Renal pelvis (tissue), 4 donors: ENCODE data around the gene PLXNC1. TPM values are rescaled to one million over a fixed set of nuclear protein-coding genes. Genes with fewer than 3 reads are reported as not detected.

Source experiments
- DNase-seq: peaks from one replicate; pipeline ENCODE4 v3.0.0-alpha.2; 2013
- polyA plus RNA-seq, 3 donors: library from polyadenylated mRNA; unstranded; fragments of 120-200 nt; gene quantifications; one replicate each; pipeline ENCODE4 v1.2.1, GENCODE V29; 2013; ENCODE audit not compliant: insufficient read length in 3 of 3

Gene PLXNC1
- polyA plus RNA-seq, 3 donors: 6.8 to 7.8 (median 7.1) TPM

DNA sequence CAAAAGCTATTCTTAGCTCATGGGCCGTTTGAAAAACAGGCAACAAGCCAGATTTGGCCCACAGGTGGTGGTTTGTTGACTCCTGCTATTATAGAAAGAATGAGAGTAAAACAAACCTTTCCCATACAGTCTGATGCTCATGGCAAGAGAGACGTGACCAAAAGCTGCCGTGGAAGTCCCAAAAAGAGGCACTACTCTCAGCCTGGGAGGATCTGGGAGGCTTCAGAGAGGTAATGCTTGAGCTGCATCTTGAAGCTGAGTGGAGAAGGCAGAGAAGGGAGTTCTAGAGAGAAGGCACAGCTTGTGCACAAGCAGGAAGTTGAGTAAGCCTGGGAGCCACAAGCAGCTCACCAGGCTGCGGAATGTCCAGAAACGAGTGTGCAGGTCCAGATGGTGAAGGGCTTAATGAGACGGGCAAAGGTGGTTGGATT is 9.6 kb downstream of the PLXNC1 start:
- DNase-seq: no peak

DNA sequence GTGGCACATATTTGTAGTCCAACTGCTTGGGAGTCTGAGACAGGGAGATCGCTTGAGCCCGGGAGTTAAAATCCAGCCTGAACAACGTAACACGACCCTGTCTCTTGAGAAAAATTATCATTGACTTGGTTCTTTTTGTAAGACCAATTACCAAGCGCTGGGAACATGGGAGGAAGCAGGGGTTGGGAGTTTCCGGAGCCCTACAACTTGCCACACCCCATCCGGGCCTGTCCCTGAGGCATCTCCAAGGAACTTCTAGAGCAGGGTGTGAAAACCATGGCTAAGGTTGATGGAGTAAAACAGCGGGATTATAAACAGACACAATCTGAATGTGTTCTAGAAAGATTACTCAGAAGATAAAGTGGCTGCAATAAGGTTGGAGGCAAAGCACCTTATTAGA is 10.3 kb downstream of the PLXNC1 start:
- no peak for DNase-seq

DNA sequence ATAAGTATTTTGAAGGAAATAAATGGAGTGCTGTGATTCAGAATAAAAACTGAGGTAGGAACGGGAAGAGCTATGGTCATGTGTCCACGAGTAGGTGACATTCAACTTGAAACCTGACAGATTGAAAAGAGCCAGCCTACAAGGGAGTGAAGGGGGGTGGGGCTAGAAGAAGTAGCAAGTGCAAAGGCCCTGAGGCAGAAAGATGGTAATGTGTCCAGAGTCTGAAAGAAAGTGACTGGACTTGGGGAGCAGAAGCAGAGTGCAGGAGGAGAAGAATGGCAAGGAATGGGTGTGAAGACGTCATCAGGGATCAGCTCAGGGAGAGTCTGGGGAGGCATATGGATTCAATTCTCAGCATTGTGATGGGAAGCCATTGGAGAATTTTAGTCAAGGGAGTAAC is 13.7 kb downstream of the PLXNC1 start:
- DNase-seq: no peak

DNA sequence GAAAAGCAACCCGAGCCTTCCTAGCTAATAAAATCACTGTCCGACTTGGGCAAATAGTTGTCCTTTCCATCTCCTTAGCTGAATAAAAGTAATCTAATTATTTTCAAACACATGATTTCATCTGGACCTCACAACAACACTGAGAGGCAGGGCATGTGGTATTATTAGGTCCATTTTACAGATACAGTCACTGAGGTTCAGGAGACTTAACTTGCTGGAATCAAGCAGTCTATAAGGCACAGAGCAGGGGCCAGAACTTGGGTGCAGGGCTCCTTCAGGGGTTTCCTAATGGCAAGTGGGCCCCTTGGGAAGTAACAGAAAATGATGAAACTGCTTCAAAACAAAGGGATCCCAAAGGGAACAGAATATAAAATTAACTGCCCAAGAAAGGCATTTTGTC is 15.5 kb downstream of the PLXNC1 start:
- DNase-seq: no peak

DNA sequence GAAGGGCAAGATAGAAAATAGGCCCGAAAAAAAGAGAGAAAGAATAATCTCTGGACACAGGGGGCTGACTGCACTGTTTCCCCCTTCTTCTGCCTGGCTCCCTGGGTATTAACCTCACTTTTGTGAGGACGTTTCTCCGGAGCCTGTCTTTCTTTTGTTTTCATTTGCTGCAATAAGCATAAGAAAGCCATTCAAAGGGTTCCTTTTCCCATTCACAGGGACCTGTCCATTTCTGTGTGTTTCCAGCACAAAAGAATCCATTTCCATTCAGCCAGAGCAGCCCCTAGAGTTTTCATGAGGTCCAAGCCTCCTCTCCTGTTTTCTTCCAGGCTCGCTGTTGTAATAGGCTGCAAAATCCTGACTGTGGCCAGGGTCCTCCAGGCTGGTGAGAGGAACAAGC is 16.8 kb downstream of the PLXNC1 start:
- DNase-seq: no peak

DNA sequence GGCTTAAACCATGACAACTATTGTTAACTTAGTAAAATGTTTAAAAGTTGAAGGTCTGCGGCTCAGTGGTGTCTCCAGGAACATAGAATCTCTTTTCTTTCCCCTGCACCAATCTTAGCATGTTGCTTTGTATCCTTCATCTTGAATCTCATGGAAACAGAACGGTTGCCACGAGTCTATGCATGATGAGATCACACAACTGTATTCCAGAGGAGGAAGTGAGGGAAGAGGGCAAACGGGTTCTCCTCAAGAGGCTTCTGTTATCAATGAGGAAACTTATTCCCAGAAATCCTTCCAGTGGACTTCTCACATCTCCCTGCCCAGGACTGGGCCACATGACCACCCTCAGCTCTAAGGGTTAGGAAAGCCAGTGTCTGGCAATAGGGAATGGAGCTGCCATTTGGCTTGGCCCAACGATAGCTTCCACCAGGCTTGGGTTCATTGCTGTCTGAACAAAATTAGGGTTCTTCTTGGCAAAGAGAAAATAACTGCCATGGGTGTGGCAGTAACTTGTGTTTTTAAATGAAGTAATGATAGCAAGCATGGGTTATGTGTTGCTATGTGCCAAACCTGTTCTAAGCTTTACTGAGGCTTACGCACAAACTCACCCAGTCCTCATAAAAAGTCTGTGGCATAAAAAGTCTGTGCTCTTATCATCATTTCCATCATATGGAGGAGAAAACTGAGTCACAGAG is 17.4 kb downstream of the PLXNC1 start:
- DNase-seq: no peak

DNA sequence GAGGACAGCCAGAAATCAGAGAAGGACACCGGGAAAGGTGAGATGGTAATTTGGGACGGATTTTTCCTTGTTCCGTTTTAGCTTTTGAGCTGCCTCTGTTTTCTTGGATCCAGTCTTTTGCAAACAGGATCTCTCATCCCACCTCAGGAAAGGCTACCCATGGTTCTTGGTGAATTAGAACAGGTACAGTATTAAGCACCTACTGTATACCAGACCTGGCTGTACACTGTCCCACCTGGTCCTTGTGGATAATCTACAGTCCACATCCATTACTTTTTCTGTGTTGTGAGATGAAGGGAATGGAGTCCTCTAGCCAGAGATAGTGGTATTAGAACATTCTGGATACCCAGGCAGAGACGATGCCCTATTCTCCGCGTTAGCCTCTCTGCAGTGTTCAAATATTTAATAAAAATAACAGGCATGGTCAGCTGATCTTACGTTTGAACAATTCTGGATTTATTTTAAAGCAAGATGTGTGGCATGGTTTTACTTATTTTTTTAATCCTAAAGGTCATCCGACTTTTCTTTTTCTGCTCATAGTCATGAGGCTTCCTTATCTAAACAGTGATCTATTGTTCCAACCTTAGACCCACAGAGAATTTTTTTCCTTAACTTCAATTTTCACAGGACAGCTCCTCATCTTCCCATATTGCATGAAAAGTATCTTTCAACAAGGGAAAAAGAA is 18.8 kb downstream of the PLXNC1 start:
- DNase-seq: no peak

DNA sequence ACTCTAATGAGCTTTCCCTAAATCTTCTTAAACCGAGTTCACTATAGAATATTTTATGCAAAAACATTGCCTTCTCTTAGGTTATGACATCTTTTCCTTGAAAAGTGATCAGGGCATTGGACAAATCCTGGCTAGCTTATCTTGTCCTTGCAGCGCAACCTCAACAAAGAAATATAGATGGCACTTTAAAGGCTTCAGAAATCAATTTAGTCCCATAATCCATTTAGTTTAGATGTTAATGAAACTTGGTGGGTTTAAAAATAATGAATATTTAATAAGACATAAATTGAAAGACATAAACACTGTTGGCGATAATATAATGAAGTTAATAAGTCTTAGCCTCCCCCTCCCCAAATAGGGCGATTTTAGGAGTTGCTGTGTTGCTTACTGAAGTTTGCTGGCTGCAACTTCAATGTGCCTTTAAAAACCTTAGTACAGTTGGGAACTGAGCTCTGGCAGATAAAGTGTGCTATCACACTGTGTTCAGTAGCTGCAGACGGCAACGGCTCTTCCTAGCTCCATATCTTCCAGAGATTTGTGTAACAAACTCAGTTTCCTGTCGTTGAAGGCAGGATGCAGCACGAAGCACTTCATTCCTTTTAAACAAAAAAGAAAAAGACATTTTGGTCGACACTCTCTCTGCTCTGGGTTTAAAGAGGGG is 19.5 kb downstream of the PLXNC1 start:
- DNase-seq: no peak

DNA sequence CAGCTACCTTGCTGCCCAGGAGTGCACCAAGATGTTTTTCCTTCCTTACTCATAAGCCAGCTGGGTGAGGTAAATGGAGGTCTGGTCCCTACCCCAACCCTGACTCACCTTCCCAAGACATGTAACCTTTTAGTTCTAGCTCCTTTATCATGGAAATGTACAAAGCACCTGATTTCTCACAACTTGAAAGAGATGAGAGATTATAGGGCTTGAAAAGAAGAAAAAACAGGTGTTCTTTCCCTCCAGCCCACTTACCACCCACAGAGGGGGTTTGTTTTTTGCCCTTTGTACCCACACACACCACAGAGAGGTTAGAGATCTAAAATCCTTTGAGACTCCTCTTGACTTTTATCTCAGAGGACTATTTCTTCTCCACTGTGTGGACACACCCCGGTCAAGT is 21.1 kb downstream of the PLXNC1 start:
- DNase-seq: no peak

DNA sequence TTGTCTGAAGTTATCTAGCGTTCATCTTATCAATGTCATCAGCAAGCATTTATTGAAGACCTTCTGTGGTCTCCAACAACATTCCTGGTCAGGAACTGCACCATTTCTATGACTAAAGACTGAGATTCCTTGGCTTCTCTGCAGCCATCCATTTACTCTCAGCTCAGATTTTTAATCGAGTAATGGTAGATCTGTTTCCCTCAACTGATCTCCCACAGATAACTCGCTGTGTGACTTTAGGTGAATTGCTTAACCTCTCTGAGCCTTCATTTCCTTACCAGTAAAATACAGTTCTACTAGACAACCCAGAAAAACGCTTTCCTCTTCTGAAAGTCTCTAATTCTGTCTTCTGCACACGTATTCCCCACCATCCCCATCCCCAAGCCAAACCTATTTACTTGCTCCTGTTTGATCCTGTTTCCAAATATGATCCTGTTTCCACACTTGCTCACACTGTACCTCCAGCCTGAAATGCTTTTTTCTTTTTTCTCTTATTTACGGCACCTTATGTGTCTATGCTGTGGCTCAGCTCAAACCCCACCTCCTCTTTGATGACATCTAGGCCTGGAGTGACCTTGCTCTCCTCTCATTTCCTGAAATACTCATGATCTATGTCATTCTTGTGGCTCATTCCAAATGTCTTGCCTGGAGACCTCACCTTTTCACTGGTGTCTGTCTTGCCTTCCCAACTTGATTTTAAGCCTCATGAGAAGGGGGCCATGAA is 21.8 kb downstream of the PLXNC1 start:
- DNase-seq: no peak

DNA sequence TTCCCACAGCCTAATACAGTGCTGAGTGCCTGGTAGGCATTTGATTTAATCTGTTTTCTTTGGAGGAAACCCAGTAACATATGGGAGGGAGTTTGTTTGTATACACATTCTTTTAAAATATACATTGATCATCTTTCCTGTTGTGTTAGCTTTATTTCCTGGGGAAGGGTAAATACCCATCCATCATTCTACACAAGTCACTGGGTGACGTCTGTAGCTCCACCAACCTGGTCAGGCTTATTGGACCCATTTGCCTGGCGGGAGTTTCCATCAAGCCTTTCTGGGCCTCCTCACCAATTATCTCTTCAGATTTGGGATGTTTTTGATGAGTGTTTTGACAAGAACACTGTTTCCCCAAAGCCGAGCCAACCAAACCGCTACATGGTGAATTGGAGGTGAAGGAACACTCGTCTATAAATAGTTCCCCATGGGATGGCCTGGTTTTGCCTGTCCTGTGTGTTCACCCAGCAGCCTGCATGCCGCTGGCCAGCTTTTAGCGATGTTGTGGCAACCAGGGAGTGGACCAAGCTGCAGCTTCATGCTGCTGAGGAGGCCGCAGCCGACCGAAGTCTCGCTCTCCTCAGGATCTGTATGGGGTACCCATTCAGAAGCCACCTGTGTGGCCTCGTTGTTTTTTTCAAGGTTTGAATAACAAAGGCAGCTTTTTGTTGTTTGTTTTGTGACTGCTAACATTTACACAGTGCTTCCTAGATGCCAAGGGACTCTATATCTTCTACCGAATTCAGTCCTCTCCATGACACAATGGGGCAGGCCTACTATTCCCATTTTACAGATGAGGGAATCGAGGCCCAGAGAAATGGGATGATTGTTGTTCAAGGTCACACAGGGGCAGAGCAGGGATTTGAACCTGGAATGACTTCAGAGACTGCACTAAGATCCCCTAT is 22.6 kb downstream of the PLXNC1 start:
- DNase-seq: no peak

DNA sequence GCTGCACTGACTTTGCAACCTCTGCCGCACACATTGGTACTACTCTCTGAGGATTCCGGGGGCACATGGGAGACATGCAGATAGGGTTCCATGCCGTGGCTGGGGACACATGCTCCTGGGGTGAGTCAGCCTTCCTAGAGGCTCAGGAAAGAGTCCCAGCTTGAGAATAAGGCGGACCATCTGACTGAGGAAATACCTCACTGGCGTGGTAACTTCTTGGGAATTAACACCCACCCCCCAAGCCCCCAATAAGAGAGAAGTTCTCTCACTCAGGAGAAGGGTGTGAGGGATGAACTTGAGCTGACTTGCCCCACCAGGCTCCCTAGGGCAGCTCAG is 23.2 kb downstream of the PLXNC1 start:
- no peak for DNase-seq

DNA sequence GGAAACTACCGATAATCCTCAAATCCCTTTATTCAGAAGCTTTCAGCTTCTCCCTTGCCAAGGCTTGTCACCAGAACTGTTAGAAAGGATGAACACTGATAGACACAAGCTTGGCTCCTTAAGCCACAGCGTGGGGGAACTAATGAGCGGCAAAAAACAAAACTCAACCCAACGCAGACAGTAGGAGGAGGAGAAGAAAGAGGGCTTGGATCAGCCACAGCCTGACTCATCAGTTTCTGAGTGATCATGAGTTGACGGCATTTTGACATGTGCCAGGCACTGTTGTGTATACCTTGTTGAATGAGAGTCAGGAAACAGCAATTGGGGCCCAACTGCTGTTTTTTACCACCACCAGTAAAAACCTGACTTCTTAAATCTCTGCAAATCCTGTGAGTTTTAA is 23.7 kb downstream of the PLXNC1 start:
- no peak for DNase-seq

DNA sequence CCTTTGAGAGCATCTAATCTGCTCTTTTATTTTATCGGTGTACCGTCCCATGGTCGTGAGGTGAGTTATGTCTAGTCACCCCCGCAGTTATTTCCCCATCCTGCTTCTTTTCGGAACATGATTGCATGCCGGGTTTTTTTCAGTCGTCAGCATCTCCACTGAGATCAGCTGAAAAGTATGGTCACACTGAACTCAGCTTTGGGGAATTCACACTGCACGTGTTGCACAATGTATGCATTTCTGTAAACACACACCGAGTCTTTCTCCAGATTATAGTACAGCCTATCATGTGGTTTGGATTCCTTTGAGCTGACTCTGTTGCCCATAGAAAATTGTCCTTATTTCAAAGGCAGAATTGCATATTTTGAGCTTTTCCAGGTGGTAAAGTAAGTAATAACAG is 24.6 kb downstream of the PLXNC1 start:
- no peak for DNase-seq

DNA sequence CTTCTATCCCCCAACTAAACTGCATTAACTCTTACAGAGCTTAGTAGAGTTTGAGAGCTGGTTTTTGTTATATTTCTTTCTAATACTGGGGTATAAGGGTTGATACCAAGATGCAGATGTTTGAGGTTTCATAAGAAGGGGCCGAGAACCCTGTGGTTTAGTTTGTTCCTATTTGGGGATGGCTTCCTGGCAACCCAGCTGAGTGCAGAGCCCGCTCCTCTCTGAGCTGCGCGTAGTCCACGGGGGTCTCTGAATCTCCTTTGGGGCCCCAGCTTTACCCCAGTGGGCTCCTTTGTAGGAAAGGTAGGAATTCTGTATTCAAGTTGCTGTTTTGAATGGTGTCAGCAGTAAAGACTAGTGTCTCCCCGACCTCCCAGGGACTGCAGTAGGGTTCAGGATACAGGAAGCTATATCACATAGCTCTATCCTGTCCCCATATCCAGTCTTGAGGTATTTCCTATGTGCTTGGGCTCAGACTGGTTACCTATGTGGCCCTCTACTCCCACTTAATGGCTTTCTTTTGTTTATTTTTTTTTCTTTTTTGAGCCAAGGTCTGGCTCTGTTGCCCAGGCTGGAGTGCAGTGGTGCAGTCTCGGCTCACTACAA is 25.4 kb downstream of the PLXNC1 start:
- DNase-seq: no peak

DNA sequence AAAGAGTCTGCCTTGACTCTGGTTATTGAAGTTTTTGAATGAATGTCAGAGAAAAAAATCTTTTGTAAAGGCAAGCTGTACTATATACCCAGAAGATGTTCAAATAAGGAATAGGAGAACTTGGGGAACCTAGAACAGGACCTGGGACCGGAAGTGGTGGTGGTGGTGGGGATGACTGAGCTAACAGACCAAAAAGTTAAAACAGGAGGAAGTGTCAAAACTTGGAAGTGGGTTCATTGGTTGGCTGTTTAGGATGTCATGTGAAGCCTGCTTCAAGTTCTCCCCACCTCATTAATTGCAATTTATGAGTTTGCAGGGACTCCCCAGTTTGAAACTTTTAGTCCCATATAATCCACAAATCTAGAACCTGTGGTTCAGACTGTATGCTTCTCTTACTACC is 26.2 kb downstream of the PLXNC1 start:
- no peak for DNase-seq

DNA sequence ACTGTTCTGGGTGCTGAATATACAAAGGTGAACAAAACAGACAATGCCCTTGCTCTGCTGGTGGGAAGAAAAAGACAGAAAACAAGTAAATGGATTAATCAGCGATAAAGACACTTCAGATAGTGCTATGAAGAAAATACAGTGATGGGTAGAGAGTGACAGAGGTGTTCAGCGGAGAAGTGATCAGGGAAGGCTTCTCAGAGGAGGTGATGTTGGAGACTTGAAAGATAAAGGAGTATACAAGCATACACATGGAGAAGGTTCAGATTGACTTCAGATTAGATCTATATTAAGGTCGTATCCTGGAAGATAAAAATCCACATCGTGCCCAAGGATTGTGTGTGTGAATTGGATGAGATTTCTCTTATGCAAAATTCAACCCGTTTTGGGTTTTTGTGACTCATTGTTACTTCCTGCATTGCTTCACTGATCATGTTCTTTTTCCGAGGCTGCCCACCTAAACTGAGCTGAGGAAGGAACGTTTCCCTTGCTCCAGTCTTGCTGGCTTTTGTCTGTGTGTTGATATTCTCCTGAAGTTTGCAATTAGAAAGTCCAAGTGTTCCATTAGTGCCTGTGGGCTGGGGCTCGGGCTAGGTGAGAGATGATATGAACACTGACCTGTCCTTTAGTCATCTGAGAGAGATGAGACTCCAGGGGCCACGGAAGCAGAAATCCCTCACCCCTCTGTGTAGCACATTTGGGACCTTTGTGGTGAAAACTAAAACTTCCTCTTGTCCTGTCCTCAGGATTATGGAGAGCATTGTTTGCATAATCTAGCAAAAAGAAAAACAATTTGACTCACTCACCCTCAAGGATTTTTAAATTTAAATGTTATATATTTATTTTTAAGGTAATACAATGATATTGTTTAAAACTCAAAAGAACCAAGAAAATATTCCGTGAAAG is 27.6 kb downstream of the PLXNC1 start:
- DNase-seq: no peak

DNA sequence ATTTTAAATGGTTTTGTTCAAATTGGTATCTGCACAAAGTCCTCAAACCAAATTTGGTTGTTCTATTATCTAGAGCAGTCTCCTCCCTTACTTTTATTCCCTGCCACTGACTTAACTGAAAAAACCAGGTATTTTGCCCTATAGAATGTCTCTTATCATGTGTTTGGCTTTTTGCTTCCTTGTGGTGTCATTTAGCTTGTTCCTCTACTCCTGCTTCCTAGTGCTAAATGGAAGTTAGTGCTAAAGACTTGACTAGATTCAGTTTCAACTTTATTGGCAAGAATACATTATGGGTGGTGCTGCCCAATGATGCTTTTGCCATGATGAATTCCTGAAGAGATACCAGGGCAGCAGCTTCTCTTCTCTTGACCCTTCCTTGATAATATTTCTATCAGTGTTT is 29.7 kb downstream of the PLXNC1 start:
- DNase-seq: no peak

DNA sequence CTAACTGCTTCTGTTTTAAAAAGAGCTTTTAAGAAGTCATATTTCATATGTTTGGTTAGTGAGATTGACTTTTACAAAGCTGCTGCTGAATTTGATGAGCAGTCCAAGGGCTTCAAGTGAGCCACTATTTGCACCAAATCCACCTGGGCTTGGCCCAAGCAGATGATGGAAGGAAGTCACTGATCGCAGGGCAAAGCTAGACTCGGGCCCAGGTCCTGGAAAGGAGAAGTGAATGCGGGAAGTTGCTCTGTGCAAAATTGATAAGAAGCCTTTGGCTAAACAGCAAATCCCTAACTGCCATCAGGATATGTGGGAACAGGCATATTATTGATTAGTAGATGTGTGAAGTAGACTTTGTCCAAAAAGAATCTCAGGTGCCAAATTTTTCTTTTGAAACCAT is 30.5 kb downstream of the PLXNC1 start:
- no peak for DNase-seq

DNA sequence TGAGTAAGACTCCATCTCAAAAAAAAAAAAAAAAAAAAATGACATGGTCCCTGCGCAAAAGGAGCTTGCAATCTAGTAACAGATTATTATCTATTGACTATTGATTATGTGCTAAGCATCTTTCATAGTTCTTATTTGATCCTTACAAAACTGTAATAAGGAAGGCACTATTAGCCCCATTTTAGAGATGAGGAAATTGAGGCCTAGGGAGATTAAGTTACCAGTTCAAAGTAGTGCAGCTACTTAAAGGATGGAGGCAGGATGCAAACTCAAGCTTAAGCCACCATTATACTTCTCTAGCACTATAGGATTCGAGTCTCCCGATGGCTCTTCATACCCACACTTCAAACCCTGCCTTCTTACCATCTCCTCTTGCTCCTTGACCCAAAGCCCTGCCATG is 31.3 kb downstream of the PLXNC1 start:
- no peak for DNase-seq
